Caco-2 (cell line): ENCODE results near the gene C10orf143. TPM values are rescaled to one million over a fixed set of nuclear protein-coding genes. Genes with fewer than 3 reads are reported as not detected.

Experiments
- BruUV-seq: library from RNA; stranded (reverse); fragments of 400-500 nt; replicated peaks from 2 replicates; lab custom pipeline; 2021; lab: Mats Ljungman, UMichigan
- CTCF ChIA-PET: fragments of 300-600 bp; sonication (Branson Sonifier 250); formaldehyde crosslinking; loops from one replicate; lab custom pipeline; 2022; ENCODE audit warnings: antibody characterized with exemption; lab: Charles Lee
- POLR2A ChIA-PET: fragments of 300-600 bp; sonication (Branson Sonifier 250); formaldehyde crosslinking; loops from one replicate; lab custom pipeline; 2022; ENCODE audit warnings: antibody characterized with exemption; lab: Charles Lee
- DNase-seq, 2 experiments: peaks; one replicate each; pipeline versions ENCODE4 v3.0.0 to v3.0.0-alpha.2; 2020 to 2022
- H3K27me3 ChIP-seq: replicated peaks from 2 replicates; pipeline ENCODE4 v1.6.0; 2011; ENCODE audit warnings: low read length; ENCODE audit not compliant: control insufficient read depth, insufficient read depth
- H3K36me3 ChIP-seq: 2 replicates; pipeline ENCODE4 v1.5.1; 2011; ENCODE audit warnings: low read length; ENCODE audit not compliant: control insufficient read depth, insufficient read depth
- H3K4me1 ChIP-seq: fragments of 250-450 bp; sonication (Bioruptor Pico); 2 replicates; pipeline ENCODE4 v1.5.1; 2020; ENCODE audit warnings: mild to moderate bottlenecking
- H3K4me3 ChIP-seq: 2 replicates; pipeline ENCODE4 v1.5.1; 2011; ENCODE audit warnings: low read depth, mild to moderate bottlenecking, control low read depth, low read length
- H3K9me3 ChIP-seq: fragments of 250-450 bp; sonication (Bioruptor Pico); 2 replicates; pipeline ENCODE4 v1.5.1; 2020; ENCODE audit warnings: mild to moderate bottlenecking, moderate library complexity
- H3K27ac Mint-ChIP-seq: one replicate; pipeline ENCODE4 v1.8.0; 2022; ENCODE audit warnings: mixed read lengths; ENCODE audit not compliant: unreplicated experiment
- H3K27me3 Mint-ChIP-seq: one replicate; pipeline ENCODE4 v1.8.0; 2022; ENCODE audit warnings: mixed read lengths; ENCODE audit not compliant: insufficient read depth, unreplicated experiment
- H3K36me3 Mint-ChIP-seq: one replicate; pipeline ENCODE4 v1.8.0; 2022; ENCODE audit warnings: mild to moderate bottlenecking, mixed read lengths; ENCODE audit not compliant: insufficient read depth, unreplicated experiment
- H3K4me1 Mint-ChIP-seq: one replicate; pipeline ENCODE4 v1.8.0; 2022; ENCODE audit warnings: low read depth, mixed read lengths; ENCODE audit not compliant: unreplicated experiment
- H3K4me3 Mint-ChIP-seq: one replicate; pipeline ENCODE4 v1.8.0; 2022; ENCODE audit warnings: mild to moderate bottlenecking, moderate library complexity, mixed read lengths; ENCODE audit not compliant: unreplicated experiment
- H3K9me3 Mint-ChIP-seq: one replicate; pipeline ENCODE4 v1.8.0; 2022; ENCODE audit warnings: mixed read lengths; ENCODE audit not compliant: unreplicated experiment
- CTCF ChIP-seq, 2 experiments: fragments of 200-600 bp in 1 of 2; IDR thresholded peaks; 1 replicate in 1 of 2; 2 replicates in 1 of 2; pipeline versions ENCODE4 v1.5.1 to v1.8.0; 2011 to 2022; ENCODE audit warnings: antibody characterized with exemption in 1 of 2, control low read depth in 1 of 2, inconsistent platforms in 1 of 2, low read depth in 1 of 2, low read length in 1 of 2, mild to moderate bottlenecking in 1 of 2, moderate library complexity in 1 of 2; ENCODE audit not compliant: insufficient read depth in 1 of 2, severe bottlenecking in 1 of 2, unreplicated experiment in 1 of 2
- intact Hi-C: fragments of 100-400 bp; cut with micrococcal nuclease; formaldehyde crosslinking; loops from one replicate; pipeline ENCODE4 v1.10.0; 2022; ENCODE audit not compliant: unreplicated experiment
- total RNA-seq: library from RNA; stranded (reverse); gene quantifications from 2 replicates; pipeline ENCODE4 v1.2.3, GENCODE V29; 2022

The C10orf143 gene
- total RNA-seq, 1 experiment from 2014 or later: 0.54 TPM

- no peaks in the 10 kb centered on the region for H3K9me3 ChIP-seq
- H3K27me3 ChIP-seq: no peaks in the 10 kb centered on the region; the same call in 1 of the 2 replicates
- Mint-ChIP-seq H3K27ac (no peak overlapping the region), H3K36me3 (no peaks in the 10 kb centered on the region), H3K4me3 (no peak overlapping the region), H3K27me3 (peaks cover 9% of the 10 kb centered on the region), H3K4me1 (no peaks in the 10 kb centered on the region), H3K9me3 (no peaks in the 10 kb centered on the region)
- BruUV-seq: no TSS peak
- CTCF ChIA-PET: no interaction called here
- no peak for TF ChIP-seq CTCF (IDR thresholded peaks at IDR 0.05; ENCODE audit: insufficient read depth in 1 of 2, low read depth in 1 of 2, low read length in 1 of 2, severe bottlenecking in 1 of 2, unreplicated experiment in 1 of 2)
- no peaks in the 10 kb centered on the region for H3K36me3 ChIP-seq
- H3K4me1 ChIP-seq: no peaks in the 10 kb centered on the region
- POLR2A ChIA-PET: no interaction called here
- intact Hi-C loops: no loop called here
- H3K4me3 ChIP-seq: no peak overlapping the region
- peak in 1 of 2 experiments; percentile 14 for DNase-seq
Measured at GRCh38 chr10:130028465-130028819, 82.2 kb downstream of the C10orf143 start.

- Histone ChIP-seq H3K27me3 (no peaks in the 10 kb centered on the region; the same call in 1 of the 2 replicates), H3K4me3 (no peak overlapping the region), H3K36me3 (no peaks in the 10 kb centered on the region), H3K4me1 (no peaks in the 10 kb centered on the region), H3K9me3 (no peaks in the 10 kb centered on the region)
- POLR2A ChIA-PET: no interaction called here
- no peak for TF ChIP-seq CTCF (IDR thresholded peaks at IDR 0.05; ENCODE audit: insufficient read depth in 1 of 2, low read depth in 1 of 2, low read length in 1 of 2, severe bottlenecking in 1 of 2, unreplicated experiment in 1 of 2)
- CTCF ChIA-PET: no interaction called here
- H3K4me1 Mint-ChIP-seq: no peaks in the 10 kb centered on the region
- no TSS peak for BruUV-seq
- DNase-seq: peak in 1 of 2 experiments; percentile 20
- H3K27me3 Mint-ChIP-seq: peaks cover 9% of the 10 kb centered on the region
- no peak overlapping the region for H3K27ac Mint-ChIP-seq
- no peaks in the 10 kb centered on the region for H3K9me3 Mint-ChIP-seq
- intact Hi-C loops: no loop called here
- H3K36me3 Mint-ChIP-seq: no peaks in the 10 kb centered on the region
- no peak overlapping the region for H3K4me3 Mint-ChIP-seq
Measured at GRCh38 chr10:130027716-130028464, 82.7 kb downstream of the C10orf143 start.

- Histone ChIP-seq H3K36me3 (no peaks in the 10 kb centered on the region), H3K4me1 (no peaks in the 10 kb centered on the region), H3K27me3 (no peaks in the 10 kb centered on the region; the same call in 1 of the 2 replicates), H3K9me3 (no peaks in the 10 kb centered on the region), H3K4me3 (no peak overlapping the region)
- Mint-ChIP-seq H3K9me3 (no peaks in the 10 kb centered on the region), H3K4me1 (no peaks in the 10 kb centered on the region), H3K27ac (no peak overlapping the region), H3K27me3 (peaks cover 11% of the 10 kb centered on the region), H3K4me3 (no peak overlapping the region), H3K36me3 (no peaks in the 10 kb centered on the region)
- TF ChIP-seq CTCF (IDR thresholded peaks at IDR 0.05; ENCODE audit: insufficient read depth in 1 of 2, low read depth in 1 of 2, low read length in 1 of 2, severe bottlenecking in 1 of 2, unreplicated experiment in 1 of 2): no peak
- peak in 1 of 2 experiments; percentile 20 for DNase-seq
- no TSS peak for BruUV-seq
- intact Hi-C loops: no loop called here
- ChIA-PET CTCF (no interaction called here), POLR2A (no interaction called here)
Measured at GRCh38 chr10:130026670-130027456, 83.8 kb downstream of the C10orf143 start.
